Measurements from ENCODE around the gene UVSSA.
"Not testable (repeated sequence)": the region's sequence is repeated elsewhere in the genome, so short reads cannot be mapped to it uniquely, and the experiment has no call there.

The UVSSA gene

GRCh38 chr4:1330761-1331590, 16.0 kb upstream of the UVSSA start:
- TF ChIP-seq MAX (IDR thresholded peaks at IDR 0.05; ENCODE audit: low read depth, low read length): no peak
- no peak for TF ChIP-seq CTCF (IDR thresholded peaks at IDR 0.05; ENCODE audit: low read depth, low read length)
- no peak for TF ChIP-seq POLR2A (IDR thresholded peaks at IDR 0.05; ENCODE audit: extremely low read depth, insufficient read length)
- no peak for TF ChIP-seq MYC (IDR thresholded peaks at IDR 0.05; ENCODE audit: low read depth, low read length)
- H3K4me3 ChIP-seq (ENCODE audit: low read depth, low read length): no peak overlapping the region
- no peak for DNase-seq (ENCODE audit: low read depth)

GRCh38 chr4:1331591-1332353, 15.2 kb upstream of the UVSSA start:
- TF ChIP-seq MYC (IDR thresholded peaks at IDR 0.05; ENCODE audit: low read depth, low read length): no peak
- TF ChIP-seq POLR2A (IDR thresholded peaks at IDR 0.05; ENCODE audit: extremely low read depth, insufficient read length): no peak
- no peak for TF ChIP-seq MAX (IDR thresholded peaks at IDR 0.05; ENCODE audit: low read depth, low read length)
- TF ChIP-seq CTCF (IDR thresholded peaks at IDR 0.05; ENCODE audit: low read depth, low read length): no peak
- DNase-seq (ENCODE audit: low read depth): no peak
- no peak overlapping the region for H3K4me3 ChIP-seq (ENCODE audit: low read depth, low read length)

- no peak overlapping the region for H3K4me3 ChIP-seq (ENCODE audit: low read depth, low read length)
- TF ChIP-seq MYC (IDR thresholded peaks at IDR 0.05; ENCODE audit: low read depth, low read length): no peak
- no peak for TF ChIP-seq CTCF (IDR thresholded peaks at IDR 0.05; ENCODE audit: low read depth, low read length)
- no peak for TF ChIP-seq MAX (IDR thresholded peaks at IDR 0.05; ENCODE audit: low read depth, low read length)
- no peak for TF ChIP-seq POLR2A (IDR thresholded peaks at IDR 0.05; ENCODE audit: extremely low read depth, insufficient read length)
- no peak for DNase-seq (ENCODE audit: low read depth)
Measured at GRCh38 chr4:1332686-1333085, 14.3 kb upstream of the UVSSA start.

- no peak for TF ChIP-seq MYC (IDR thresholded peaks at IDR 0.05; ENCODE audit: low read depth, low read length)
- no peak for TF ChIP-seq POLR2A (IDR thresholded peaks at IDR 0.05; ENCODE audit: extremely low read depth, insufficient read length)
- no peak for TF ChIP-seq CTCF (IDR thresholded peaks at IDR 0.05; ENCODE audit: low read depth, low read length)
- no peak for TF ChIP-seq MAX (IDR thresholded peaks at IDR 0.05; ENCODE audit: low read depth, low read length)
- H3K4me3 ChIP-seq (ENCODE audit: low read depth, low read length): no peak overlapping the region
- no peak for DNase-seq (ENCODE audit: low read depth)
Measured at GRCh38 chr4:1333256-1333655, 13.8 kb upstream of the UVSSA start.

- not testable (repeated sequence) for DNase-seq (ENCODE audit: low read depth)
Measured at GRCh38 chr4:1333851-1334578, 13.0 kb upstream of the UVSSA start.

GRCh38 chr4:1334579-1334895, 12.5 kb upstream of the UVSSA start:
- DNase-seq (ENCODE audit: low read depth): no peak
- TF ChIP-seq POLR2A (IDR thresholded peaks at IDR 0.05; ENCODE audit: extremely low read depth, insufficient read length) (no peak), CTCF (IDR thresholded peaks at IDR 0.05; ENCODE audit: low read depth, low read length) (no peak), MAX (IDR thresholded peaks at IDR 0.05; ENCODE audit: low read depth, low read length) (no peak), MYC (IDR thresholded peaks at IDR 0.05; ENCODE audit: low read depth, low read length) (no peak)

More at GRCh38 chr4:1333851-1334578, 13.0 kb upstream of the UVSSA start:
- not testable (repeated sequence) for H3K4me3 ChIP-seq (ENCODE audit: low read depth, low read length)

GRCh38 chr4:1335193-1335883, 11.7 kb upstream of the UVSSA start:
- peak; percentile 47 for DNase-seq (ENCODE audit: low read depth)
- not testable (repeated sequence) for H3K4me3 ChIP-seq (ENCODE audit: low read depth, low read length)

More at GRCh38 chr4:1334579-1334895, 12.5 kb upstream of the UVSSA start:
- no peak overlapping the region for H3K4me3 ChIP-seq (ENCODE audit: low read depth, low read length)

All from NB4 (cell line).